Body of pancreas (tissue), 4 donors: ENCODE results near the gene COL24A1. TPM values are rescaled to one million over a fixed set of nuclear protein-coding genes. Genes with fewer than 3 reads are reported as not detected.

Source experiments
- ATAC-seq: fragments of 150-250 bp; one replicate; pipeline ENCODE4 v1.9.1; 2016
- DNase-seq, 4 donors: peaks; one replicate each; pipeline ENCODE4 v3.0.0-alpha.2; 2019
- H3K27ac ChIP-seq, 4 donors: fragments of 200-600 bp; sonication (generic); 1 replicate in 3 of 4; 2 replicates in 1 of 4; pipeline versions ENCODE4 v1.5.1 to v1.6.1; 2016 to 2019; ENCODE audit warnings: mild to moderate bottlenecking in 1 of 4, mixed read lengths in 1 of 4, moderate library complexity in 1 of 4
- H3K27me3 ChIP-seq, 2 donors: fragments of 200-600 bp; sonication (generic); one replicate each; pipeline ENCODE4 v1.6.0; 2016; ENCODE audit warnings: mild to moderate bottlenecking in 1 of 2
- H3K36me3 ChIP-seq, 2 donors: fragments of 200-600 bp; sonication (generic); replicated peaks in 1 of 2; 2 replicates each; pipeline ENCODE4 v1.5.1; 2016; ENCODE audit warnings: low read depth in 2 of 2; ENCODE audit not compliant: insufficient read depth in 1 of 2
- H3K4me1 ChIP-seq: fragments of 200-600 bp; sonication (generic); one replicate; pipeline ENCODE4 v1.6.0; 2016
- H3K4me3 ChIP-seq, 2 donors: fragments of 200-600 bp; sonication (generic); 1 replicate in 1 of 2; 2 replicates in 1 of 2; pipeline ENCODE4 v1.5.1; 2016 to 2019
- H3K9me3 ChIP-seq, 3 donors: fragments of 200-600 bp; sonication (generic); 1 replicate in 2 of 3; 2 replicates in 1 of 3; pipeline ENCODE4 v1.5.1; 2016
- POLR2A ChIP-seq, 3 donors: fragments of 450-650 bp; IDR thresholded peaks; one replicate each; pipeline ENCODE4 v1.6.1; 2016; ENCODE audit warnings: antibody characterized with exemption in 3 of 3, mild to moderate bottlenecking in 2 of 3
- WGBS, 2 donors: methylation state at CpG; one replicate each; pipeline ENCODE4 v1.1.5; 2017; 5-methylcytosine and 5-hydroxymethylcytosine counted together
- intact Hi-C: fragments of 100-400 bp; cut with DNase I; formaldehyde crosslinking; loops from one replicate; pipeline ENCODE4 v1.15.1; 2023
- total RNA-seq, 2 donors: library from RNA; depleted of rRNA; stranded (reverse); fragments of >200 nt; gene quantifications; one replicate each; pipeline ENCODE4 v1.1.0, GENCODE V29; 2016
- TF ChIP-seq, protein P1 (sequence below), 7 experiments: fragments of 450-650 bp in 4 of 7; fragments of 200-600 bp in 3 of 7; sonication (generic) in 3 of 7; IDR thresholded peaks; one replicate each; pipeline ENCODE4 v1.5.1; 2016 to 2019; ENCODE audit warnings: antibody characterized with exemption in 7 of 7

Gene COL24A1
- total RNA-seq, 2 donors from 2014 or later: under 0.01 TPM; not detected in 1

GRCh38 chr1:85707267-85707989 is 449.1 kb downstream of the COL24A1 start:
- 16 to 17% methylated on average over 13 of the region's 13 CpGs for WGBS, 2 donors
- H3K36me3 ChIP-seq: no peaks in the 10 kb centered on the region
- intact Hi-C loops: no loop called here
- H3K4me1 ChIP-seq: peaks cover 17% of the 10 kb centered on the region
- DNase-seq (no peak), ATAC-seq (no peak)
- H3K4me3 ChIP-seq: peak overlapping the region; percentile 47 to 63
- H3K27me3 ChIP-seq: no peaks in the 10 kb centered on the region
- peak overlapping the region in 3 of 4 donors; percentile 87 to 91 (median 88) for H3K27ac ChIP-seq
- no peaks in the 10 kb centered on the region for H3K9me3 ChIP-seq
- TF ChIP-seq, protein P1, sequence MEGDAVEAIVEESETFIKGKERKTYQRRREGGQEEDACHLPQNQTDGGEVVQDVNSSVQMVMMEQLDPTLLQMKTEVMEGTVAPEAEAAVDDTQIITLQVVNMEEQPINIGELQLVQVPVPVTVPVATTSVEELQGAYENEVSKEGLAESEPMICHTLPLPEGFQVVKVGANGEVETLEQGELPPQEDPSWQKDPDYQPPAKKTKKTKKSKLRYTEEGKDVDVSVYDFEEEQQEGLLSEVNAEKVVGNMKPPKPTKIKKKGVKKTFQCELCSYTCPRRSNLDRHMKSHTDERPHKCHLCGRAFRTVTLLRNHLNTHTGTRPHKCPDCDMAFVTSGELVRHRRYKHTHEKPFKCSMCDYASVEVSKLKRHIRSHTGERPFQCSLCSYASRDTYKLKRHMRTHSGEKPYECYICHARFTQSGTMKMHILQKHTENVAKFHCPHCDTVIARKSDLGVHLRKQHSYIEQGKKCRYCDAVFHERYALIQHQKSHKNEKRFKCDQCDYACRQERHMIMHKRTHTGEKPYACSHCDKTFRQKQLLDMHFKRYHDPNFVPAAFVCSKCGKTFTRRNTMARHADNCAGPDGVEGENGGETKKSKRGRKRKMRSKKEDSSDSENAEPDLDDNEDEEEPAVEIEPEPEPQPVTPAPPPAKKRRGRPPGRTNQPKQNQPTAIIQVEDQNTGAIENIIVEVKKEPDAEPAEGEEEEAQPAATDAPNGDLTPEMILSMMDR (IDR thresholded peaks at IDR 0.05): no peak
- no peak for TF ChIP-seq POLR2A (IDR thresholded peaks at IDR 0.05)

DNA sequence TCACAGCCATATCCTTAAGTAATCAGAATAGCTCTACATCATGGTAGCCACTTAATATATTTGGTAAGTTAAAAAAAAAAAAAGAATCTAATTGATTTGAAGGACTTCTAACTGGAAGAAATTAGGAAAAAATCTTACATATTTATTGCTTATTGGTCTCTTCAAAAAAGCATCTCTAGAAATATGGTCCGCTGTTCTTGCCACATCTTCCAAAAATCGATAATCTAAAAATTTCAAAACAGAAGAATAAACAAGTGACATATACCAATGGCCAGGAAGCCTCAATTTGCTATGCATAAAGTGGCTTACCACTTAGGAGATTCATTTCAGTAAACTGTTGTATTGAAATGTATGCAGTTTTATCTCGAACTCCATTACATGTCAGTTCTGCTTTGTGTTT is 450.6 kb downstream of the COL24A1 start:
- Histone ChIP-seq H3K36me3 (peaks cover 0 to 2% of the 10 kb centered on the region in 2 donors), H3K27ac (no peak overlapping the region), H3K4me1 (peaks cover 17% of the 10 kb centered on the region), H3K27me3 (no peaks in the 10 kb centered on the region), H3K9me3 (no peaks in the 10 kb centered on the region), H3K4me3 (no peak overlapping the region)
- no peak for DNase-seq
- TF ChIP-seq POLR2A (IDR thresholded peaks at IDR 0.05): no peak
- TF ChIP-seq, protein P1 (IDR thresholded peaks at IDR 0.05): no peak
- 86 to 94% methylated on average over 3 of the region's 3 CpGs for WGBS, 2 donors
- no peak for ATAC-seq
- intact Hi-C loops: no loop called here

- DNase-seq (no peak), ATAC-seq (no peak)
- Histone ChIP-seq H3K4me3 (no peak overlapping the region), H3K4me1 (peaks cover 9% of the 10 kb centered on the region), H3K27me3 (no peaks in the 10 kb centered on the region), H3K9me3 (no peaks in the 10 kb centered on the region), H3K27ac (no peak overlapping the region), H3K36me3 (peaks cover 0 to 5% of the 10 kb centered on the region in 2 donors)
- no peak for TF ChIP-seq POLR2A (IDR thresholded peaks at IDR 0.05)
- TF ChIP-seq, protein P1 (IDR thresholded peaks at IDR 0.05): no peak
- intact Hi-C loops: no loop called here
- WGBS, 2 donors: 92 to 95% methylated on average over 4 of the region's 4 CpGs
Observed at GRCh38 chr1:85700422-85700821, 456.1 kb downstream of the COL24A1 start.

GRCh38 chr1:85697895-85698294 is 458.7 kb downstream of the COL24A1 start:
- ATAC-seq: no peak

More at GRCh38 chr1:85697895-85698294, 458.7 kb downstream of the COL24A1 start:
- no peaks in the 10 kb centered on the region for H3K9me3 ChIP-seq
- DNase-seq: no peak
- no peak overlapping the region for H3K27ac ChIP-seq
- TF ChIP-seq POLR2A (IDR thresholded peaks at IDR 0.05): no peak
- TF ChIP-seq, protein P1 (IDR thresholded peaks at IDR 0.05): no peak
- no peaks in the 10 kb centered on the region for H3K27me3 ChIP-seq
- H3K4me3 ChIP-seq: no peak overlapping the region
- peaks cover 0 to 5% of the 10 kb centered on the region in 2 donors for H3K36me3 ChIP-seq
- H3K4me1 ChIP-seq: peaks cover 9% of the 10 kb centered on the region
- intact Hi-C loops: no loop called here
